GM23338 (cell line): ENCODE measurements around the gene CRYAA. TPM values are rescaled to one million over a fixed set of nuclear protein-coding genes. Genes with fewer than 3 reads are reported as not detected.

Experiments used
- ATAC-seq: fragments of 200-7000 bp; cut with Tn5 transposase; 3 replicates; pipeline ENCODE4 v1.9.1; 2020
- DNase-seq: peaks from one replicate; pipeline ENCODE4 v3.0.0-alpha.2; 2015; ENCODE audit warnings: low spot score
- H2AFZ ChIP-seq: fragments of 200-600 bp; sonication (generic); 2 replicates; pipeline ENCODE4 v1.8.0; 2016; ENCODE audit warnings: antibody characterized with exemption, mild to moderate bottlenecking, moderate library complexity
- H3F3A ChIP-seq: fragments of 200-600 bp; sonication (generic); replicated peaks from 2 replicates; pipeline ENCODE4 v1.8.0; 2017; ENCODE audit warnings: antibody characterized with exemption, mixed run types, low read depth
- H3K27ac ChIP-seq: fragments of 200-600 bp; sonication (generic); 2 replicates; pipeline ENCODE4 v1.6.1; 2016; ENCODE audit warnings: low read depth
- H3K27me3 ChIP-seq: fragments of 200-600 bp; sonication (generic); 2 replicates; pipeline ENCODE4 v1.8.0; 2016; ENCODE audit warnings: mild to moderate bottlenecking, mixed run types, moderate library complexity; ENCODE audit not compliant: insufficient read depth
- H3K36me3 ChIP-seq: fragments of 200-600 bp; sonication (generic); 2 replicates; pipeline ENCODE4 v1.8.0; 2016; ENCODE audit warnings: mild to moderate bottlenecking; ENCODE audit not compliant: insufficient read depth
- H3K4me1 ChIP-seq: fragments of 200-600 bp; sonication (generic); 2 replicates; pipeline ENCODE4 v1.8.0; 2016; ENCODE audit warnings: mild to moderate bottlenecking, moderate library complexity; ENCODE audit not compliant: insufficient read depth
- H3K4me2 ChIP-seq: fragments of 200-600 bp; sonication (generic); 2 replicates; pipeline ENCODE4 v1.7.1; 2017; ENCODE audit warnings: mixed run types
- H3K4me3 ChIP-seq: fragments of 200-600 bp; sonication (generic); 2 replicates; pipeline ENCODE4 v1.6.1; 2016; ENCODE audit warnings: mixed run types
- H3K79me2 ChIP-seq: fragments of 200-600 bp; sonication (generic); replicated peaks from 2 replicates; pipeline ENCODE4 v1.8.0; 2017; ENCODE audit warnings: mild to moderate bottlenecking; ENCODE audit not compliant: insufficient read depth
- H3K9me2 ChIP-seq: fragments of 200-600 bp; sonication (generic); 2 replicates; pipeline ENCODE4 v1.8.0; 2017; ENCODE audit not compliant: insufficient read depth
- H4K20me1 ChIP-seq: fragments of 200-600 bp; sonication (generic); replicated peaks from 2 replicates; pipeline ENCODE4 v1.8.0; 2017; ENCODE audit warnings: mild to moderate bottlenecking; ENCODE audit not compliant: insufficient read depth
- H3K27ac Mint-ChIP-seq: 2 replicates; pipeline ENCODE4 v1.8.0; 2020; ENCODE audit warnings: inconsistent platforms, mild to moderate bottlenecking, moderate library complexity, mixed read lengths
- H3K27me3 Mint-ChIP-seq: 3 replicates; pipeline ENCODE4 v1.8.0; 2022; ENCODE audit warnings: low read depth, mild to moderate bottlenecking, moderate library complexity, mixed read lengths, inconsistent platforms; ENCODE audit not compliant: insufficient read depth, poor library complexity
- H3K36me3 Mint-ChIP-seq: 3 replicates; pipeline ENCODE4 v1.8.0; 2021; ENCODE audit warnings: low read depth, mild to moderate bottlenecking, inconsistent platforms, moderate library complexity, mixed read lengths
- H3K4me1 Mint-ChIP-seq: 3 replicates; pipeline ENCODE4 v1.8.0; 2020; ENCODE audit warnings: mild to moderate bottlenecking, inconsistent platforms, mixed read lengths
- H3K4me3 Mint-ChIP-seq: 3 replicates; pipeline ENCODE4 v1.8.0; 2021; ENCODE audit warnings: moderate library complexity, mild to moderate bottlenecking, inconsistent platforms, mixed read lengths
- H3K9me3 Mint-ChIP-seq: 3 replicates; pipeline ENCODE4 v1.8.0; 2020; ENCODE audit warnings: moderate library complexity, mild to moderate bottlenecking, inconsistent platforms, mixed read lengths
- CREB1 ChIP-seq: fragments of 250-450 bp; sonication (Bioruptor Pico); IDR thresholded peaks from 2 replicates; pipeline ENCODE4 v1.5.0; 2020; ENCODE audit warnings: low read depth, mild to moderate bottlenecking, moderate library complexity
- CTCF ChIP-seq, 2 experiments: fragments of 200-600 bp in 1 of 2; sonication (generic) in 1 of 2; conservative IDR thresholded peaks; 2 replicates each; pipeline versions ENCODE4 v1.5.1 to v1.6.1; 2016 to 2017; ENCODE audit warnings: antibody characterized with exemption in 2 of 2, low read depth in 2 of 2, mild to moderate bottlenecking in 2 of 2, moderate library complexity in 1 of 2
- ETS1 ChIP-seq: IDR thresholded peaks from 2 replicates; pipeline ENCODE4 v1.6.1; 2016; ENCODE audit warnings: antibody characterized with exemption
- EZH2 ChIP-seq: fragments of 200-600 bp; sonication (generic); IDR thresholded peaks from one replicate; pipeline ENCODE4 v1.8.0; 2017; ENCODE audit warnings: antibody characterized with exemption, mild to moderate bottlenecking, low read depth; ENCODE audit not compliant: unreplicated experiment
- JUNB ChIP-seq: IDR thresholded peaks from one replicate; pipeline ENCODE4 v1.6.1; 2016; ENCODE audit warnings: antibody characterized with exemption; ENCODE audit not compliant: unreplicated experiment
- NANOG ChIP-seq: IDR thresholded peaks from 2 replicates; pipeline ENCODE4 v1.6.1; 2016; ENCODE audit warnings: antibody characterized with exemption, borderline replicate concordance
- POLR2AphosphoS5 ChIP-seq: IDR thresholded peaks from 2 replicates; pipeline ENCODE4 v1.6.1; 2016; ENCODE audit warnings: antibody characterized with exemption, low read depth
- REST ChIP-seq: IDR thresholded peaks from one replicate; pipeline ENCODE4 v1.6.1; 2018; ENCODE audit warnings: antibody characterized with exemption; ENCODE audit not compliant: unreplicated experiment
- ZNF114 ChIP-seq: fragments of 250-450 bp; sonication (Bioruptor Pico); IDR thresholded peaks from 2 replicates; pipeline ENCODE4 v1.5.0; 2020; ENCODE audit warnings: mild to moderate bottlenecking, moderate library complexity
- polyA plus RNA-seq: library from polyadenylated mRNA; unstranded; fragments of >200 nt; fragmentation: Nextera tagmentation; extraction: Ambion mirVana; gene quantifications from 2 replicates; pipeline ENCODE4 v1.2.1, GENCODE V29; 2016
- total RNA-seq: library from RNA; depleted of rRNA; stranded (reverse); fragments of >200 nt; shearing (Covaris generic); gene quantifications from 2 replicates; pipeline ENCODE4 v1.2.3, GENCODE V29; 2014

Gene CRYAA
- total and polyA plus RNA-seq, 2 experiments from 2014 or later: not detected

GRCh38 chr21:43190544-43190943, 21.7 kb downstream of the CRYAA start:
- H3F3A ChIP-seq: no peaks in the 10 kb centered on the region
- peak overlapping the region; percentile 81; the same call in 1 of the 2 replicates for H2AFZ ChIP-seq
- no peaks in the 10 kb centered on the region for H3K36me3 ChIP-seq
- H3K9me3 Mint-ChIP-seq: peaks cover 8% of the 10 kb centered on the region
- no peak overlapping the region for H3K4me2 ChIP-seq
- no peak for DNase-seq
- H3K27me3 ChIP-seq: no peaks in the 10 kb centered on the region
- no peaks in the 10 kb centered on the region for H3K79me2 ChIP-seq
- ATAC-seq: peak; percentile 39; the same call in 2 of the 3 replicates
- H3K4me1 Mint-ChIP-seq: peaks cover 10% of the 10 kb centered on the region
- no peak overlapping the region for H3K27ac ChIP-seq
- no peaks in the 10 kb centered on the region for H3K4me1 ChIP-seq
- no peaks in the 10 kb centered on the region for H3K9me2 ChIP-seq
- H3K27me3 Mint-ChIP-seq: peaks cover 19% of the 10 kb centered on the region
- TF ChIP-seq NANOG (no peak), REST (no peak), ZNF114 (CRISPR knock-in tag) (no peak), CTCF (conservative IDR thresholded peaks at IDR 0.05; ENCODE audit: low read depth in 2 of 2) (peak in 1 of 2 experiments; percentile 34; a peak in 1 of 4 replicates), ETS1 (no peak), JUNB (no peak), CREB1 (no peak)
- no peaks in the 10 kb centered on the region for H4K20me1 ChIP-seq
- no peak overlapping the region for H3K27ac Mint-ChIP-seq
- H3K4me3 ChIP-seq: no peak overlapping the region
- H3K36me3 Mint-ChIP-seq: no peaks in the 10 kb centered on the region; the same call in 2 of the 3 replicates
- no peak overlapping the region for H3K4me3 Mint-ChIP-seq

GRCh38 chr21:43190951-43191350, 22.1 kb downstream of the CRYAA start:
- no peak overlapping the region for H3K4me3 Mint-ChIP-seq
- Histone ChIP-seq H3K79me2 (no peaks in the 10 kb centered on the region), H4K20me1 (no peaks in the 10 kb centered on the region), H3K27ac (no peak overlapping the region), H3K27me3 (no peaks in the 10 kb centered on the region), H3K4me1 (no peaks in the 10 kb centered on the region), H3K9me2 (no peaks in the 10 kb centered on the region), H3F3A (no peaks in the 10 kb centered on the region), H2AFZ (no peak overlapping the region), H3K4me3 (no peak overlapping the region), H3K4me2 (no peak overlapping the region), H3K36me3 (no peaks in the 10 kb centered on the region)
- peaks cover 19% of the 10 kb centered on the region for H3K27me3 Mint-ChIP-seq
- H3K27ac Mint-ChIP-seq: no peak overlapping the region
- peaks cover 12% of the 10 kb centered on the region for H3K4me1 Mint-ChIP-seq
- H3K36me3 Mint-ChIP-seq: no peaks in the 10 kb centered on the region; the same call in 2 of the 3 replicates
- ATAC-seq: no peak
- TF ChIP-seq POLR2AphosphoS5 (no peak), CTCF (conservative IDR thresholded peaks at IDR 0.05; ENCODE audit: low read depth in 2 of 2) (no peak), ETS1 (no peak), JUNB (no peak), ZNF114 (CRISPR knock-in tag) (no peak), EZH2 (no peak)
- DNase-seq: no peak
- H3K9me3 Mint-ChIP-seq: peaks cover 8% of the 10 kb centered on the region
